ENCODE measurements around the gene SOBP. TPM values are rescaled to one million over a fixed set of nuclear protein-coding genes. Genes with fewer than 3 reads are reported as not detected.

The SOBP gene
- total RNA-seq, 1 experiment from 2014 or later: 1.7 TPM

DNA sequence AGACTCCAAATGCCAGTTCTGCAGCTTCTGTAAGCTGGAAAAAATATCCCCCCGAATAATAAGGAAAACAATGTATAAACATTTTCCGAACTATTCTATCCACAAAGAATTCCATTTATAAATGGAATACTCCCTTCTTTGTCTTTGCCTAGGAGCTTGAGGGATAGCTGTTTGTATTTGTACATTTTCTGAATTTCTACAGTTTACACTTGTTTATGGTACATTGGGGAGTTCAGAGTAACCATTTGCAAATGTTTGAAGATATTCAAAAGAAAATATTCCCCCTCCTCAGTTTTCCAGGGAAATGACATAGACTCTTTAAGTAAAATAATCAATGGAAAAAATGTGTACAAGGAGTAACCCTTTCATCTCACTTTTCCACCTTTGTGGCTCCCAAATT lies 149.6 kb downstream of the SOBP start:
- no peaks in the 10 kb centered on the region for H3K36me3 Mint-ChIP-seq (ENCODE audit: insufficient read depth, unreplicated experiment)
- no peaks in the 10 kb centered on the region for H3K4me1 Mint-ChIP-seq (ENCODE audit: low read depth, unreplicated experiment)
- no peak for DNase-seq
- CTCF ChIA-PET: no interaction called here
- H3K27ac Mint-ChIP-seq (ENCODE audit: unreplicated experiment): no peak overlapping the region
- BruUV-seq (replicated peaks): no TSS peak
- H3K4me3 Mint-ChIP-seq (ENCODE audit: low read depth, unreplicated experiment): no peak overlapping the region
- intact Hi-C loops (cut with micrococcal nuclease; ENCODE audit: unreplicated experiment): no loop called here
- TF ChIP-seq, protein P1, sequence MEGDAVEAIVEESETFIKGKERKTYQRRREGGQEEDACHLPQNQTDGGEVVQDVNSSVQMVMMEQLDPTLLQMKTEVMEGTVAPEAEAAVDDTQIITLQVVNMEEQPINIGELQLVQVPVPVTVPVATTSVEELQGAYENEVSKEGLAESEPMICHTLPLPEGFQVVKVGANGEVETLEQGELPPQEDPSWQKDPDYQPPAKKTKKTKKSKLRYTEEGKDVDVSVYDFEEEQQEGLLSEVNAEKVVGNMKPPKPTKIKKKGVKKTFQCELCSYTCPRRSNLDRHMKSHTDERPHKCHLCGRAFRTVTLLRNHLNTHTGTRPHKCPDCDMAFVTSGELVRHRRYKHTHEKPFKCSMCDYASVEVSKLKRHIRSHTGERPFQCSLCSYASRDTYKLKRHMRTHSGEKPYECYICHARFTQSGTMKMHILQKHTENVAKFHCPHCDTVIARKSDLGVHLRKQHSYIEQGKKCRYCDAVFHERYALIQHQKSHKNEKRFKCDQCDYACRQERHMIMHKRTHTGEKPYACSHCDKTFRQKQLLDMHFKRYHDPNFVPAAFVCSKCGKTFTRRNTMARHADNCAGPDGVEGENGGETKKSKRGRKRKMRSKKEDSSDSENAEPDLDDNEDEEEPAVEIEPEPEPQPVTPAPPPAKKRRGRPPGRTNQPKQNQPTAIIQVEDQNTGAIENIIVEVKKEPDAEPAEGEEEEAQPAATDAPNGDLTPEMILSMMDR (IDR thresholded peaks at IDR 0.05; ENCODE audit: unreplicated experiment): no peak
- no peaks in the 10 kb centered on the region for H3K27me3 Mint-ChIP-seq (ENCODE audit: unreplicated experiment)
- no peaks in the 10 kb centered on the region for H3K9me3 Mint-ChIP-seq (ENCODE audit: low read depth, unreplicated experiment)

DNA sequence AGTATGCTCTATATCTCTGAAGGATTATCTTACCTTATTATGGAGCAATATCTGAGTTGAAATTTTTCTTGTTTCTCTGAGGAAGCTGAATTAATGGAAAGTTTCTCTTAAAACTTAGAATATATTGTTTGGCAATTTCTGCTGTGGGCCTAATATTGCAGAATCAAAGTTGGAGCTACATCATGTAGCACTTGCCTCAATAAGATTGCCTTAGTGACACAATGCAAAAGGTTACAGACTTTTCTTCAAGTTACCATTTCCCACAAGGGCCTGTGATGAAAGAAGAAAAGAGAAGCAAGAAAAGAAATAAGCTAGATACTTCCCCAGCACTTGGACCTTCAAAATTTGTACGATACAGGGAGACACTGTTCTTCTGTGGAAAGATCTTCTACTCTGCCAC lies 151.2 kb downstream of the SOBP start:
- no peaks in the 10 kb centered on the region for H3K36me3 Mint-ChIP-seq (ENCODE audit: insufficient read depth, unreplicated experiment)
- CTCF ChIA-PET: interaction anchor here (0.5 to 1.2 kb wide), 3 partner anchors 14 to 428 kb away, joined by 3 to 4 read pairs (median 3); no protein-coding TSS in a partner anchor
- no peaks in the 10 kb centered on the region for H3K4me1 Mint-ChIP-seq (ENCODE audit: low read depth, unreplicated experiment)
- intact Hi-C loops (cut with micrococcal nuclease; ENCODE audit: unreplicated experiment): loop anchor here (2.0 kb wide), 1 partner anchor 40 kb away; no protein-coding TSS in a partner anchor
- H3K27ac Mint-ChIP-seq (ENCODE audit: unreplicated experiment): no peak overlapping the region
- BruUV-seq (replicated peaks): no TSS peak
- DNase-seq: no peak
- H3K4me3 Mint-ChIP-seq (ENCODE audit: low read depth, unreplicated experiment): peak overlapping the region; percentile 47
- no peaks in the 10 kb centered on the region for H3K9me3 Mint-ChIP-seq (ENCODE audit: low read depth, unreplicated experiment)
- no peaks in the 10 kb centered on the region for H3K27me3 Mint-ChIP-seq (ENCODE audit: unreplicated experiment)
- TF ChIP-seq, protein P1 (IDR thresholded peaks at IDR 0.05; ENCODE audit: unreplicated experiment): no peak

DNA sequence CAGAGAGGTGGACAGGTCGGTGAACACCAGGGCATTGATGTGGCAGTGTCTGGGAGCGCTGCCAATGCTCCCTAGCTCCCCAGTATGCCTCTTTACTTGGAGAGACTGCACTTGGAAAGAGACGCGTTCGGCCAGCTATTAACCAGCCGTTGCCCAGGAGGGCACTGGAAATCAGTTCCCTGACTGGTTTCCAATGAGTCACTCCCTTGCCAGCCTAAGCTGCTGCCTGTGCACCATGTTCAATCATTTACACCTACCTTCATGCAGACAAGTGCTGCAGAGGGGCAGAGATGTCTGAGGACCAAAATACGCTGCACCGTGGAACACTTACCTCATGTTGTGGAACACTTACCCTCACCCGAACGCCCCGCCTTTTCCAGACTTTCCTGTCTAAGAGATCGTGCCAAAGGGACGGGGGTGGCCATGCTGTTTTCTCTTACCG lies 151.6 kb downstream of the SOBP start:
- CTCF ChIA-PET: interaction anchor here (0.5 to 1.2 kb wide), 3 partner anchors 13 to 429 kb away, joined by 3 to 4 read pairs (median 3); no protein-coding TSS in a partner anchor
- peak overlapping the region; percentile 47 for H3K4me3 Mint-ChIP-seq (ENCODE audit: low read depth, unreplicated experiment)
- H3K4me1 Mint-ChIP-seq (ENCODE audit: low read depth, unreplicated experiment): no peaks in the 10 kb centered on the region
- no peaks in the 10 kb centered on the region for H3K27me3 Mint-ChIP-seq (ENCODE audit: unreplicated experiment)
- H3K27ac Mint-ChIP-seq (ENCODE audit: unreplicated experiment): no peak overlapping the region
- no TSS peak for BruUV-seq (replicated peaks)
- H3K9me3 Mint-ChIP-seq (ENCODE audit: low read depth, unreplicated experiment): no peaks in the 10 kb centered on the region
- TF ChIP-seq, protein P1 (IDR thresholded peaks at IDR 0.05; ENCODE audit: unreplicated experiment): no peak
- H3K36me3 Mint-ChIP-seq (ENCODE audit: insufficient read depth, unreplicated experiment): no peaks in the 10 kb centered on the region
- DNase-seq: peak; percentile 65
- intact Hi-C loops (cut with micrococcal nuclease; ENCODE audit: unreplicated experiment): loop anchor here (2.0 kb wide), 1 partner anchor 41 kb away; no protein-coding TSS in a partner anchor

- Mint-ChIP-seq H3K27me3 (ENCODE audit: unreplicated experiment) (no peaks in the 10 kb centered on the region), H3K27ac (ENCODE audit: unreplicated experiment) (no peak overlapping the region), H3K4me1 (ENCODE audit: low read depth, unreplicated experiment) (no peaks in the 10 kb centered on the region), H3K36me3 (ENCODE audit: insufficient read depth, unreplicated experiment) (no peaks in the 10 kb centered on the region), H3K9me3 (ENCODE audit: low read depth, unreplicated experiment) (no peaks in the 10 kb centered on the region), H3K4me3 (ENCODE audit: low read depth, unreplicated experiment) (peak overlapping the region; percentile 47)
- TF ChIP-seq, protein P1 (IDR thresholded peaks at IDR 0.05; ENCODE audit: unreplicated experiment): no peak
- CTCF ChIA-PET: interaction anchor here (1.2 kb wide), 1 partner anchor 13 kb away, joined by 3 read pairs; no protein-coding TSS in a partner anchor
- DNase-seq: no peak
- intact Hi-C loops (cut with micrococcal nuclease; ENCODE audit: unreplicated experiment): no loop called here
- BruUV-seq (replicated peaks): no TSS peak
Observed at GRCh38 chr6:107642095-107642860, 152.4 kb downstream of the SOBP start.

Measured in Calu3 (cell line).